ENCODE data around the gene KCNMB2.

The KCNMB2 gene

GRCh38 chr3:178845420-178846118, 309.3 kb downstream of the KCNMB2 start:
- no peak for DNase-seq (ENCODE audit: low read depth in 1 of 2, low spot score in 1 of 2)
- TF ChIP-seq SPI1 (IDR thresholded peaks at IDR 0.05; ENCODE audit: borderline replicate concordance, low read depth) (no peak; the same call in 1 of the 2 replicates), GABPA (IDR thresholded peaks at IDR 0.05; ENCODE audit: low read depth) (no peak), POLR2AphosphoS5 (IDR thresholded peaks at IDR 0.05; ENCODE audit: low read depth) (no peak), REST (IDR thresholded peaks at IDR 0.05; ENCODE audit: insufficient replicate concordance, low read depth) (no peak)
- TF ChIP-seq, protein P1, sequence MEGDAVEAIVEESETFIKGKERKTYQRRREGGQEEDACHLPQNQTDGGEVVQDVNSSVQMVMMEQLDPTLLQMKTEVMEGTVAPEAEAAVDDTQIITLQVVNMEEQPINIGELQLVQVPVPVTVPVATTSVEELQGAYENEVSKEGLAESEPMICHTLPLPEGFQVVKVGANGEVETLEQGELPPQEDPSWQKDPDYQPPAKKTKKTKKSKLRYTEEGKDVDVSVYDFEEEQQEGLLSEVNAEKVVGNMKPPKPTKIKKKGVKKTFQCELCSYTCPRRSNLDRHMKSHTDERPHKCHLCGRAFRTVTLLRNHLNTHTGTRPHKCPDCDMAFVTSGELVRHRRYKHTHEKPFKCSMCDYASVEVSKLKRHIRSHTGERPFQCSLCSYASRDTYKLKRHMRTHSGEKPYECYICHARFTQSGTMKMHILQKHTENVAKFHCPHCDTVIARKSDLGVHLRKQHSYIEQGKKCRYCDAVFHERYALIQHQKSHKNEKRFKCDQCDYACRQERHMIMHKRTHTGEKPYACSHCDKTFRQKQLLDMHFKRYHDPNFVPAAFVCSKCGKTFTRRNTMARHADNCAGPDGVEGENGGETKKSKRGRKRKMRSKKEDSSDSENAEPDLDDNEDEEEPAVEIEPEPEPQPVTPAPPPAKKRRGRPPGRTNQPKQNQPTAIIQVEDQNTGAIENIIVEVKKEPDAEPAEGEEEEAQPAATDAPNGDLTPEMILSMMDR (IDR thresholded peaks at IDR 0.05; ENCODE audit: insufficient read depth, low read length) = no peak
- no peak overlapping the region for H3K4me3 ChIP-seq (replicated peaks; ENCODE audit: insufficient read depth, low read length)
- H3K27ac ChIP-seq (replicated peaks) = no peak overlapping the region
- H3K27me3 ChIP-seq (ENCODE audit: insufficient read depth, poor library complexity, severe bottlenecking) = no peaks in the 10 kb centered on the region

DNA sequence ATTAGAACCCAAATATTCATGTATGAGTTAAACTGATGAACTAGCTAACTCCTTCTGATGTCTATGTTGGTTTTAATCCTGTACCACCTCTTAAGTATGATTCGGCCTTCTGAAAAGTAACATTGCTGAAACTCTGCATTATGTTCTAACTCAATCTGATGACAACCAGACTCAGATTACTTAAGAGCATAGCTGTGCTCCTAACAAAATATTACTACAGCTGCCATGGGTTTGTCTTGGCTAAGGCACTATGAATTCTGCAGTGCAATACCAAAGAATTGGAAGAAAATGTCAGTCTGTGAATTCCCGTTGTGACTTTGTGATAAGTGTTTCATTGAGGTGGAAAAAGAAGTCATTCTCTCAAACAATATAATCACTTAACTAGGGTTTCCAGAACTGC, 311.0 kb downstream of the KCNMB2 start:
- DNase-seq (ENCODE audit: low read depth in 1 of 2, low spot score in 1 of 2) = no peak
- H3K4me3 ChIP-seq (replicated peaks; ENCODE audit: insufficient read depth, low read length) = no peak overlapping the region
- no peaks in the 10 kb centered on the region for H3K27me3 ChIP-seq (ENCODE audit: insufficient read depth, poor library complexity, severe bottlenecking)
- TF ChIP-seq GABPA (IDR thresholded peaks at IDR 0.05; ENCODE audit: low read depth) = no peak
- TF ChIP-seq REST (IDR thresholded peaks at IDR 0.05; ENCODE audit: insufficient replicate concordance, low read depth) = no peak
- TF ChIP-seq, protein P1 (IDR thresholded peaks at IDR 0.05; ENCODE audit: insufficient read depth, low read length) = no peak
- TF ChIP-seq SPI1 (IDR thresholded peaks at IDR 0.05; ENCODE audit: borderline replicate concordance, low read depth) = no peak
- no peak for TF ChIP-seq POLR2AphosphoS5 (IDR thresholded peaks at IDR 0.05; ENCODE audit: low read depth)
- no peak overlapping the region for H3K27ac ChIP-seq (replicated peaks)

DNA sequence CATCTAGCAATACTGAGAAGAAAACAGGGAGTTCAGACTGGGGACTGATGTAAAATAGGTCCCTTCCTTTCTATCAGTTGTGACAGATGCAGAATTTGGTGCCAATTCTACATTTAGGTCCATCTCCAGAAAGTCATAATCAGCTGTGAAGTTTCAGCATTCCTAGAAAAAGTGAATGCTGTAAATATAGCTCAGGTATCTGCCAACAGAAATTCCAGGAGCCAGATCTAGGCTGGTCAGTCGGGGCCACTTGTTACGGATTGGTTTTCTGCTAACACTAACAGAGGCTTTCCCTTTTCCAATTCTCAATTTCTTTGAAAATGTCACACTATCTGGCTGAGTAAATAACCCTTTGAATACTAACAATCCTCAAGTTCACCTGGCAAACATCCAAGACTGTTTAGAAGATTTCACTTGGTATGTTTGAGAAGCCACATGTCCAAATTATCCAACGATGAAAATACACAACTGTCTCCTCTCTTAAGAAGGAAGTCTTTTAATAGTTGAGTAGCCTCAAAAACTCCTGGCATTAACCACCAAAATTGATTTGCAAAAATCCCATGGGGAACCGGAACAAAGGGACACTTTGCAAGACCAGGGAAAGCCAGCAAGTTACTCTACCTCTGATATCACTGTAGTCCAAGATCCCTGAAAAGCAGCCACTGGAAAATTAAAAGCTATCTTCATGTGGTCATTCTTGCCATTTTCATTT, 313.1 kb downstream of the KCNMB2 start:
- Histone ChIP-seq H3K27me3 (ENCODE audit: insufficient read depth, poor library complexity, severe bottlenecking) (no peaks in the 10 kb centered on the region), H3K27ac (replicated peaks) (no peak overlapping the region), H3K4me3 (replicated peaks; ENCODE audit: insufficient read depth, low read length) (no peak overlapping the region)
- no peak for TF ChIP-seq GABPA (IDR thresholded peaks at IDR 0.05; ENCODE audit: low read depth)
- no peak for TF ChIP-seq POLR2AphosphoS5 (IDR thresholded peaks at IDR 0.05; ENCODE audit: low read depth)
- no peak for TF ChIP-seq SPI1 (IDR thresholded peaks at IDR 0.05; ENCODE audit: borderline replicate concordance, low read depth)
- TF ChIP-seq REST (IDR thresholded peaks at IDR 0.05; ENCODE audit: insufficient replicate concordance, low read depth) = no peak
- TF ChIP-seq, protein P1 (IDR thresholded peaks at IDR 0.05; ENCODE audit: insufficient read depth, low read length) = no peak
- no peak for DNase-seq (ENCODE audit: low read depth in 1 of 2, low spot score in 1 of 2)

Measured in HL-60 (cell line).